Activated T-helper 2 cell treated with anti-CD3 and anti-CD28 coated beads, Interferon-gamma antibody, Interleukin-2, Interleukin-4, amounts not matched to agents 10 μg/mL and 5 μg/mL and 100 μg/mL, durations not matched to agents 14 hours and 24 hours and 36 hours (primary cell): ENCODE measurements around the gene ZNF329. TPM values are rescaled to one million over a fixed set of nuclear protein-coding genes. Genes with fewer than 3 reads are reported as not detected.
A peak's percentile ranks its signal among the peaks of the same experiment; 100 is the strongest.

Experiments
- DNase-seq: peaks from one replicate; pipeline ENCODE4 v3.0.0; 2021; ENCODE audit warnings: low spot score
- H3K27ac Mint-ChIP-seq: one replicate; pipeline ENCODE4 v1.8.0; 2021; ENCODE audit warnings: mixed read lengths
- H3K27me3 Mint-ChIP-seq: one replicate; pipeline ENCODE4 v1.8.0; 2021; ENCODE audit warnings: low read depth, mixed read lengths
- H3K36me3 Mint-ChIP-seq: one replicate; pipeline ENCODE4 v1.8.0; 2021; ENCODE audit warnings: low read depth, mixed read lengths
- H3K4me1 Mint-ChIP-seq: one replicate; pipeline ENCODE4 v1.8.0; 2021; ENCODE audit warnings: low read depth, mixed read lengths
- H3K4me3 Mint-ChIP-seq: one replicate; pipeline ENCODE4 v1.8.0; 2021; ENCODE audit warnings: low read depth, mild to moderate bottlenecking, moderate library complexity, mixed read lengths
- H3K9me3 Mint-ChIP-seq: one replicate; pipeline ENCODE4 v1.8.0; 2021; ENCODE audit warnings: mixed read lengths
- intact Hi-C: fragments of 100-400 bp; cut with micrococcal nuclease; formaldehyde crosslinking; loops from one replicate; pipeline ENCODE4 v1.15.1; 2023
- total RNA-seq: library from RNA; stranded (reverse); gene quantifications from 2 replicates; pipeline ENCODE4 v1.2.3, GENCODE V29; 2022

The ZNF329 gene
- total RNA-seq = 2.0 and 2.1 TPM in 2 replicates

DNA sequence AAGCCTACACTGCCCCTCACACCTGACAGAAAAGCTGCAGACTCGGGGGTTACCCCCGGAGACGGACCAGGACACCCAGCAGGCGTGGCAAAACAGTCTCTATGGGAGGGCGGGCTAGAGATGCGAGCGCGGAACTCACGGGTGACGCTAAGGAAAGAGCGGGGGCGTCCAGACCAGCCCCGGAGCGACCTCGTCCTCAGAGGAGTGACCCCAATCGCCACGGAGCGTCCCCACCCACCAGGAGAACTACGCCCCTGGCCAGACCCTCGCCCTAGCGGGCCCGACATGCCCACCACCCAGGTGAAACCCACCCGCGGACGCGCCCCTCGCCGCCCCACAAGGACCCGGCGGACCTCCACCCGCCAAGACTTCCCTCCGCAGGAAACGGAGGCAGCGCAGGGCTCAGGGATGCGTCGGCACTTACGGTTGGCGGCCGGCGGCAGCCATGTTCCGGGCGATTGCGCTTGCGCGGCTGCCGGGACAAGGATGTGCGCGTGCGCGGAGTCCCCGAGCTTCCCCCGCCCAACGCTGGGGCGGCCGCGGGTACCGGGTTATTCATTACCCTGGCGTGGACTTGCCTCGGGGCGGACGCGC lies at the start of gene ZNF329:
Gene ZNF329 (minus strand): TSS at position 462 of the 594 bp plus-strand sequence. CDS start 21,286 bp downstream, outside the sequence.
- Mint-ChIP-seq H3K9me3 (peaks cover 45% of the 10 kb centered on the region), H3K4me3 (peak within 1 kb of the TSS; percentile 81), H3K27me3 (no peaks in the 10 kb centered on the region), H3K27ac (peak within 1 kb of the TSS; percentile 75), H3K36me3 (peaks cover 23% of the 10 kb centered on the region), H3K4me1 (peaks cover 5% of the 10 kb centered on the region)
- peak; percentile 82 for DNase-seq
- intact Hi-C loops = loop anchor here (10.0 kb wide), 3 partner anchors 406 to 1756 kb away; partner anchors contain the start of genes ZNF582 and ZNF776

DNA sequence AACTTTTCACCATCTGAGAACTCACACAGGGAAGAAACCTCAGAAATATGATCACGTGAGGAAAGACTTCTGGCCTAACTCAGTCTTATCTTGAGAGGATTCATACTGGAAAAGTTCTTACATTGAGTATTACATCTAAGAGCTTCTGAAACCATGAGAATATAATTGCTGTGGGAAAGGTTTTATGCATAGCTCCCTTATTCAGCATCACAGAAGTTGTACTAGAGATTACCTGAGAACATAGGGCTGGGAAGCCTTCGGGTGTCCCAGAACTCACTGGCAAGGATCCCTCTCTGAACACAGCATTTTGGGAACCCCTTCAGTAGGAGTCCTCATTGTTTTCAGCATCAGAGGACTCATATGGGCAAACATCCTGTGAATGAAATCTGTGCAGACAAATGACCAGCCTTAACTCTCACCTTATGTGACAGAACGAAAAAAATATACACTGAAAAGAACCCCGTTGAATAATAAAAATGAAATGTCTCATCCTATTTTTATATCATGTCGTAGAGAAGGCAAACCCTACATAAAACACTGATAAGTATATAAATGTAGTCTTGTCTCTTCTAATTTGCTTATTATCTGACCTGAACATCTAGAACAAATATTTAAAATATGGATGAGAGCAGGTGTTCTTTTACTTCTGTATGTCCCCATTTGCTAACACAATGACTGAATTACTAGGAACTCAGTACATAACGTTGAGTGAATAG lies 46.5 kb upstream of the ZNF329 start:
- Mint-ChIP-seq H3K27ac (no peak overlapping the region), H3K36me3 (peaks cover 89% of the 10 kb centered on the region), H3K27me3 (no peaks in the 10 kb centered on the region), H3K4me1 (no peaks in the 10 kb centered on the region), H3K9me3 (peaks cover 78% of the 10 kb centered on the region), H3K4me3 (no peak overlapping the region)
- DNase-seq = no peak
- intact Hi-C loops = no loop called here

DNA sequence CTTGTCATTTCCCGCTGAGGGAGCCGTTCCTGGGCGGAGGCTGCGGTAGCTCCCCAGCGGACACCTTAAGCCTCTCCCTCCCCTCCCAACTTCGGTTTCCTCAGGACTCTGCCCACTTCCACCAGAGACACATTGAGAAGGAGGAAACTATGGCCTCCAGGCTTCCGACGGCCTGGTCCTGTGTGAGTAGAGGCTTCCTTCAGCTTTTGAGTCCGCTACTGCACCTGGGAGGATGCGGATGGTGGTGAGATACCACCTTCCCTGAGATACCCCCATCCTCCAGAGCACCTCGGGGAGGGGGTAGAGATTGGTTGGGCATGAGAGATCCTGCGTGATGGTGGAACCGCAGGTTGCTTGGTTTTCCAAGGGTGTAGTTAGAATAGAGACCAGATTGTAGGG lies 33.2 kb upstream of the ZNF329 start:
- peak overlapping the region; percentile 89 for H3K4me3 Mint-ChIP-seq
- H3K36me3 Mint-ChIP-seq = peaks cover 65% of the 10 kb centered on the region
- DNase-seq = no peak
- peak overlapping the region; percentile 94 for H3K27ac Mint-ChIP-seq
- peaks cover 50% of the 10 kb centered on the region for H3K9me3 Mint-ChIP-seq
- intact Hi-C loops = loop anchor here (1.0 to 5.0 kb wide), 5 partner anchors 44 to 223 kb away; partner anchors contain the start of genes ERVK3-1, RPS5, ZNF544 and ZNF584
- H3K27me3 Mint-ChIP-seq = no peaks in the 10 kb centered on the region
- peaks cover 8% of the 10 kb centered on the region for H3K4me1 Mint-ChIP-seq

DNA sequence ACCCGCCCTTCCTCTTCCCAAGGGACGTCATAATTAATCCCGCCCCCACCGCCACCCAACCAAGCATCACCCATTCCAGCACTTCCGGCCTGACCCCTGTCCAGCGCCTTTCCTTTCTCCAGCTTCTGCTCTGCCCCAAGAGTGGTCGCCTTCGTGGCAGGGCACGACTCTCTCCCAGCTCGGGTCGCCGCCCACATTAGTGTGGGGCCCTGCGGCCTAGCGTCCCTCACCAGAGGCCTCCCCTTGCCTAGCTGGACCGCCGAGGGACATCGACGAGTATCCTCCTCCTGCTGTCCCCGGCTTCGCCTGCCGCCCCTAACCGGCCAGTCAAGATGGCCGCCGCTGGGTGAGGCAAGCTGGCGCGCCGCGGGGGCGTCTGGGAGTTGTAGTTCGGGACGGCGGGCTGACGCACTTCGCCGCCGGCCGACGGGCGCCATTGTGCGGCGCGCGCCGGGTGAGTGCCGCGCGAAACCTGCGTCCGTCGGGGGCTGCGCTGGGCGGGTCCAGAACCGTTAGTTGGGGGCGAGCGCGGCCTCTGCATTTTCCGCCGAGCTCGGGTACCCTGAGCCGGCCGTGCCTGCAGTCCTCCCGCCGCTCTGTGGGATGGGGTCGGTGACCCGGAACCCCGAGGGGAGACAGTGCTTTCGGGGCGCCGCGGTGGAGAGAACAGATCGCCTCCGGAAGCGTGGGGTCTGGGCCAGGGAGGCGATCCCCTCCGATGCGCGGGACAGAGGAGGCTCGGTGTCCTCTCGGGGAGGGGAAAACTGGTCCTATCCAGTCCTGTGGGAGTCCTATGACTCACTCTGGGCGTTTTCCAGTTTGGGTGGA lies 32.6 kb upstream of the ZNF329 start, which contains the start of gene ZNF274:
Gene ZNF274 (plus strand): TSS at position 73 of the 828 bp plus-strand sequence. CDS start 905 bp downstream, outside the sequence.
- Mint-ChIP-seq H3K36me3 (peaks cover 60% of the 10 kb centered on the region), H3K27ac (peak within 1 kb of the TSS; percentile 94), H3K9me3 (peaks cover 49% of the 10 kb centered on the region), H3K27me3 (no peaks in the 10 kb centered on the region), H3K4me1 (peaks cover 8% of the 10 kb centered on the region), H3K4me3 (peak within 1 kb of the TSS; percentile 89)
- intact Hi-C loops = loop anchor here (1.0 to 5.0 kb wide), 8 partner anchors 45 to 748 kb away; partner anchors contain the start of genes ERVK3-1, RPS5, ZBTB45 and ZNF544
- DNase-seq = peak; percentile 88

DNA sequence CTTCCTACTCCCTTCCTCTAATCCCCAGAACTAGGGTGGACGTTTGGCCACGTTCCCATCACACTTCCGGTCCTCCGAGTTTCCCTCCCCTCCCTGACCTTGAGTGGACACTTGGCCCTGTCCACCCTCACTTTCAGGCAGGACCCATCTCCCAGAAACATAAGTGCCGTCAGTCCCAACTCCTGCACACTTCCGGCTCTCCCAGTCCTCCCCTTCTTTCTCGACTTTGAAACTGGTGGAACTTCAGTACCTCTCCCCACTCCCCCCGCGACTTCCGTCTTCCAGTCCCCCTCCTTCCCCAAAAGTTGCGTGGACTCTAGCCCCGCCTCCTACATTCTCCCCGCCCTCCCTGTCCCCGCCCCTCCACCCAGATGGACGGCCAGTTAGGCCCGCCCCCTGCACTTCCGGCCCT lies 32.0 kb upstream of the ZNF329 start:
- Mint-ChIP-seq H3K27ac (peak overlapping the region; percentile 94), H3K4me1 (peaks cover 8% of the 10 kb centered on the region), H3K36me3 (peaks cover 54% of the 10 kb centered on the region), H3K27me3 (no peaks in the 10 kb centered on the region), H3K9me3 (peaks cover 54% of the 10 kb centered on the region), H3K4me3 (peak overlapping the region; percentile 89)
- DNase-seq = no peak
- intact Hi-C loops = loop anchor here (1.0 to 5.0 kb wide), 6 partner anchors 122 to 747 kb away; partner anchors contain the start of genes ERVK3-1, RPS5, ZBTB45 and ZNF584

DNA sequence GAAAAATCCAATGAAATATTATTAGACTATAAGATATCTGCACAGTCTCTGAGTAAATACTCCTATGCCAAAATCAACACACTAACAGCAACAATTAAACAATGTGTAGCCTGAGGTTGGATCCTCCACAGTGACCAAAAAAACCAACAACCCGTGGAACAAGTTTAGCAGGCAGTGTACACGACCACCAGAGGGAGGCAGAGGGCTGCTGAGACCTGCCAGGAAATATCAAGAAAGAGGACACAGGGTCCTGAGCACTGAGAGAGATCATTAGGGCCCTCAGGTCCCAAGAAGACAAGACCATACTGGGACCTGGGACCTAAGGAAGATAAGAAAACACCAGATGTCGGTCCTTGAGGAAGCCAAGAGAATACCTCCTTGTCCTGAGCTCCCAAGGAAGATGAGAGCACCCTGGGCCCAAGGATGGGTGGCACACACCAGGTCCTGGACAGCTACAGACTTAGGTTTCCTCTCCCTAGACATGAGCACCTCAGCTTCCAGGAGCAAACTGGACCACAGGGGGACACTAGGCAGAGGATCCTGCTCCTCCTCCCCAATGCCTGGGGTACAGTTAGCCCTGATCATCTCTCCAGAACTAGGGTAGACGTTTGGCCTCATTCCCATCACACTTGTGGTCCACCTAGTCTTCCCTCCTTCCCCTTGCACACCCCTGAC lies 31.4 kb upstream of the ZNF329 start:
- DNase-seq = peak; percentile 52
- peak overlapping the region; percentile 89 for H3K4me3 Mint-ChIP-seq
- H3K4me1 Mint-ChIP-seq = peaks cover 8% of the 10 kb centered on the region
- H3K9me3 Mint-ChIP-seq = peaks cover 59% of the 10 kb centered on the region
- peak overlapping the region; percentile 94 for H3K27ac Mint-ChIP-seq
- H3K36me3 Mint-ChIP-seq = peaks cover 49% of the 10 kb centered on the region
- no peaks in the 10 kb centered on the region for H3K27me3 Mint-ChIP-seq
- intact Hi-C loops = loop anchor here (1.0 to 5.0 kb wide), 6 partner anchors 123 to 747 kb away; partner anchors contain the start of genes ERVK3-1, RPS5, ZBTB45 and ZNF584

DNA sequence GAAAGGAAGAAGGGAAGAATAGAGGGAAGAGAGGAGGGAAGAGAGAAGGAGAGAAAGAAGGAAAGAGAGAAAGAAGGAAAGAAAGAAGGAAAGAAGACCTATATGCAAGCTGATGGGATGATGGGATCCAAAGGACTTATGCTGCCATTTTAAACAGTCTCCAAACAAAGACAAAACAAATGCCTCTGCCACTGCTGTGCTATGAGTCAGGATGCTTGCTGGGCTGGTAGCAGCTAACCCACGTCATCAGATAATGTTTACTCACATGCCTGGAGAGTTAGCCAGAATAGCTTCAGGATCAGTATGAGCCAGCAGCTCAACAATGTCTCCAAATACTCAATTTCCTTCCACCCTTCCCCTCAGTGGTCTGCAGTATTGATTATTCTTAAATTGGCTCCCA lies 20.3 kb upstream of the ZNF329 start:
- intact Hi-C loops = no loop called here
- Mint-ChIP-seq H3K9me3 (peaks cover 50% of the 10 kb centered on the region), H3K36me3 (peaks cover 4% of the 10 kb centered on the region), H3K4me3 (no peak overlapping the region), H3K4me1 (no peaks in the 10 kb centered on the region), H3K27ac (no peak overlapping the region), H3K27me3 (no peaks in the 10 kb centered on the region)
- no peak for DNase-seq

DNA sequence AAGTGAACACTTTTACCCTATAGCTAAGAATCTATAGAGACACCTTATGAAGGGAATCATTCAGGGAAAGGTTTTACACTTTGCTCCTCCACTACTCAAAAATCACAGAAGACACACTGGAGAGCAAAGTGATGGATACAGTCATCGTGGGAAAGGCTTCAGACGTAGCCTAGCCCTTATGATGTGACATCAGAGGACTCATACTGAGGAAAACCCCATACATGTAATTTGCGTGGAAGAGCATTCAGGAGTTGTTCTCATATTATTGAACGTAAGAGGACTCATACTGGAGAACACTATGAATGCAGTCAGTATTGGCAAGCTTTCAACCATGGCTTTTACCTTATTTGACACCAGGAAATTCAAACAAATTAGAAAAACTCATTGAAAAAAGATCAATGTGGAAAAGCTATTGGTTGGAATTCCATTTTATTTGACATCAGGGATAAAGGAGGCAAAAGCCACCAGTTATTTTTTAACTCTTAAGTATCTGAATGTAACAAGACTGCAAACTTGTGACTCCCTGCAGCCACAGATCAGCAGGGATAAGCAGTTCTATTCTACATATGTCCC lies 16.2 kb upstream of the ZNF329 start:
- H3K36me3 Mint-ChIP-seq = peaks cover 6% of the 10 kb centered on the region

DNA sequence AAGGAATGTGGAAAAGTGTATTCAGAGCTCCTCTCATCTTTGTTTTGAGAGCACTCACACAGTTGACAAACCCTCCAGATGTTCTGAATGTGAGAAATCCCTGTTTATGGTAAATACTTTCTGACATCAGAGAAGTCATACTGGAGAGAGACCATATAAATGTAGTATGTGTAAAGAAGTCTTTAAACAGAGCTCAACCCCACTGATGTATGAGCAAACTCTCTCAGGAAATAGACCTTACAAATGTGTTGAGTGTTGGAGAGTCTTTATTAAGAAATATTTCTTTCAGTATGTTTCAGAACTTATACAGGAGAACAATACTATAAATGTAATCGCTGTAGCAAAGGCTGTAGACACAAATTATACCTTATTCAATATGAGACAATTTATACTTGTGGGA lies 15.7 kb upstream of the ZNF329 start:
- intact Hi-C loops = no loop called here
- Mint-ChIP-seq H3K4me3 (no peak overlapping the region), H3K27me3 (no peaks in the 10 kb centered on the region), H3K9me3 (peaks cover 56% of the 10 kb centered on the region), H3K27ac (no peak overlapping the region), H3K36me3 (peaks cover 6% of the 10 kb centered on the region), H3K4me1 (no peaks in the 10 kb centered on the region)
- DNase-seq = no peak

More for the DNA sequence above, 16.2 kb upstream of the ZNF329 start:
- Mint-ChIP-seq H3K4me1 (no peaks in the 10 kb centered on the region), H3K27me3 (no peaks in the 10 kb centered on the region), H3K4me3 (no peak overlapping the region), H3K9me3 (peaks cover 53% of the 10 kb centered on the region), H3K27ac (no peak overlapping the region)
- no peak for DNase-seq
- intact Hi-C loops = no loop called here

DNA sequence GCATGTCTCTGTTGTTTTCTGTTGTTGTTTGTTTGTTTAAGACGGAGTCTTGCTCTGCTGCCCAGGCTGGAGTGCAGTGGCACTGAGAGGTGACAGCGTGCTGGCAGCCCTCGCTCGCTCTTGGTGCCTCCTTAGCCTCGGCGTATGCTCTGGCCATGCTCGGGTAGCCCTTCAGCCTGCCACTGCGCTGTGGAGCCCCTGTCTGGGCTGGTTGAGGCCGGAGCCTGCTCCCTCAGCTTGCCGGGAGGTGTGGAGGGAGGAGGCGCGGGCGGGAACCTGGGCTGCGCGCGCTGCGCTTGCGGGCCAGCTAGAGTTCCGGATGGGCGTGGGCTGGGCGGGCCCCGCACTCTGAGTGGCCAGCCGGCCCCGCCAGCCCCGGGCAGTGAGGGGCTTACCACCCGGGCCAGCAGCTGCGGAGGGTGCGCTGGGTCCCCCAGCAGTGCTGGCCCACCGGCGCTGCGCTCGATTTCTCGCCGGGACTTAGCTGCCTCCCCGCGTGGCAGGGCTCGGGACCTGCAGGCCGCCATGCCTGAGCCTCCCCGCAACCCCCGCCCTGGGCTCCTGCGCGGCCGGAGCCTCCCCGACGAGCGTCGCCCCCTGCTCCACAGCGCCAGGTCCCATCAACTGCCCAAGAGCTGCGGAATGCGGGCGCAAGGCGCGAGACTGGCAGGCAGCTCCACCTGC lies 6.6 kb upstream of the ZNF329 start:
- Mint-ChIP-seq H3K27ac (no peak overlapping the region), H3K4me3 (no peak overlapping the region), H3K36me3 (peaks cover 11% of the 10 kb centered on the region), H3K27me3 (no peaks in the 10 kb centered on the region), H3K9me3 (peaks cover 38% of the 10 kb centered on the region), H3K4me1 (peaks cover 2% of the 10 kb centered on the region)
- no peak for DNase-seq
- intact Hi-C loops = loop anchor here (10.0 kb wide), 3 partner anchors 412 to 1762 kb away; partner anchors contain the start of genes ZNF582 and ZNF776
